HG03565 (cell line): ENCODE results near the gene TNRC6B.
"Not testable (repeated sequence)": the region's sequence is repeated elsewhere in the genome, so short reads cannot be mapped to it uniquely, and the experiment has no call there.

Source experiments
- ATAC-seq: cut with Tn5 transposase; IDR thresholded peaks from one replicate; pipeline ENCODE4 v1.9.1; 2021; ENCODE audit warnings: mild to moderate bottlenecking, moderate library complexity; ENCODE audit not compliant: unreplicated experiment

Gene TNRC6B

DNA sequence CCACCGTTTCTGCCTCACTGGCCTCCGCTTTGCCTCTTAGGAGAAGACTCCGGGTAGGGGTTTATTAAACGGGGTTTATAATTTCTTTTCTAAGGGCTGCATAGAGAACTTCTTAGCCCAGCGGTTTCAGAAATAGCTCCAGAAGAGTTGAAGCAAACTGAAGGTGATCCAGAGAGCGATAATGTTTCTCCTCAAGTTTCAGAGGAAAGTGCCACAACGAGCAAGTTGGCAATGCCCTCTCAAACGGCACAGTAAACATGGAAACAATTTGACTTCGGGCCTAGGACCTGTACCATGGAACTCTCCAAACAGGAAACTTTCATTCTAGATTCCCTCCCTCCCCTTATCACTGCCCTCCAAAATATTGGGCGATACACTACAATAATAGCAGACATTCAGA lies 169.6 kb downstream of the TNRC6B start:
- ATAC-seq = no peak

GRCh38 chr22:40348025-40348658 lies 170.4 kb downstream of the TNRC6B start:
- ATAC-seq = no peak

GRCh38 chr22:40352763-40353162 lies 175.0 kb downstream of the TNRC6B start:
- no peak for ATAC-seq

DNA sequence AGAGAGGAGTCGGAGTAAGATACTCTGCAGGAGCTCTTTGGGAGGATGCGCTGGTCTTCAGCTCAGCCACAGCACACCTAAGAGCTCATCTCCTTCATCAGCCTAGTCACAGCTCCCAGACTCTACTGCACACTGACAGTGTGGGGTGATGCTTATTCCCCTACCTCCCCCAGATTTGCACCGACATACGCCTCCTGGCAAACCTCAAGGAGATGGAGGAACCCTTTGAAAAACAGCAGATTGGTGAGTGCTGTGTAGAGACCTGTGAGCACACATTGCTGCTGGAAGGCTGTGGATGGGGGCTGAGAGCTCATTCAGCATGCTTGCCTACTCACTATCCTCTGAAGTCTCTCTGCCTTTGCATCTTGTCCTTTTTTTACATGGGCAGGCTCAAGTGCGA lies 183.4 kb downstream of the TNRC6B start:
- ATAC-seq = no peak

GRCh38 chr22:40363059-40363458 lies 185.3 kb downstream of the TNRC6B start:
- no peak for ATAC-seq

DNA sequence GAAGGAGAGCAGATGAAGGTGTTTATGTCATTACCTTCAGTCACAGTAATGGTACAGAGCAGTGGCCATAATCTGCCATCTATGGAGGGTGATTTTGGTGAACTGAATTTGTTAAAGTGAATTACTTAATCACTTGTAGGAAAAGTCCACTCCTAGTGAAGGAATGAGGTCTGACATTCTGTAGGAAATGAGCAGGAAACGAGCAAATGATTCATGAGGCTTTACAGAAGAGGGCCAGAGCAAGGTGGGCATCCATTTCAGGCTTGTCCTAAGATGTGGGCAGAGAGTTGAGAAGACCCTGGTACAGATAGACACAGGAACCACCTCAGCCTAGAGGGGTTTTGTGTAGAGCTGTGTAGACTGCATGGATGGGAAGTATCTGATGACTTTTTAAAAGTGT lies 186.7 kb downstream of the TNRC6B start:
- ATAC-seq = no peak

DNA sequence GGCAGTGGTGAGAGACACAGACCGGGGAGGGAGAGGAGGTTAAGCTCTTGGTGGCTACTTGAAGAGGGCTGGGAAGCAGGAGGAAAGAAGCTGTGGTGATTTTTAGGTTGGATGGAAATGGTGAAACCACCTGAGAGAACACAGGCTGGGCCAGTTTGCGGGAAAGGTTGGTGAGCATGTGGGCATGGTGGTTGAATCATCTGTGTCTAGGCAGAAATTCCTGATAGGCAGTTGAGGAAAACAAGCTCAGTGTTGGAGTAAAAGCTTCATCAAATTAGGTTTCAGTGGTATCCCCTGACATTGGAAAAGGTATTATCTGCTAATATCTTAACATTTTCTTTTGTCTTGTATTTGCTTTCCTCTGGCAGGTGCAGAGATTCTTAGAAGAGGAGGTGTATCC lies 188.3 kb downstream of the TNRC6B start:
- ATAC-seq = no peak

DNA sequence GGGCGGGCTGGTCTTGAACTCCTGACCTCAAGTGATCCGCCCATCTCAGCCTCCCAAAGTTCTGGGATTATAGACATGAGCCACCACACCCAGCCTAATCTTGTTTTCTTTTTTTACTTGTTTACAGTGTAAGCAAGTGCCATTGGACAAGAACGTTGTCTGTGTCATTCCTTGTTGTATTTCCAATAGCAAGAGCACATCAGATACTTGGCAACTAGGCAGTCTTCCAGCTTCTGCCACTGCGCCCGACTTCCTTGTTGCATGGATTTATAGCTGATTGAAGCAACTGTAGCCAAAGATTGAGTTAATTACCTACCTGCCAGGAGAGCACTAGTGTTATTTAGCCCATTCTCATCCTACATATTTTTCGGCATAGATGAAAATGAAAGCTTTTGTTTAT lies 189.6 kb downstream of the TNRC6B start:
- no peak for ATAC-seq

- no peak for ATAC-seq
These were observed 190.3 kb downstream of the TNRC6B start for GRCh38 chr22:40368016-40368415.

DNA sequence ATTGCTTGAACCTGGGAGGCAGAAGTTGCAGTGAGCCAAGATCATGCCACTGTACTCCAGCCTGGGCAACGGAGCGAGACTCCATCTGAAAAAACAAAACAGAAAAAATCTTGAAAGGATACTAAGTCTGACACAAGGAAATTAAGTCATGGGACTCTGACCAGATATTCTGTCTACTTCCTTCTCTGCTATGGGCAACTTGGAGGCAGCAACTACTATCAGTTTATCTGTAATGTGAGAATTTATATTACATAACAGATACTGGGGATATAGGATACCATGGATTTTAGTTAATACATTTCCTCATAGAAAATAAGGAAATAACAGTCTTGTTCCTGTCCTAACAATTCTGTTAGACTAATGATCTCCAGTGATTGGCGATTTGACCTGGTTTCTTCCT lies 191.1 kb downstream of the TNRC6B start:
- no peak for ATAC-seq

DNA sequence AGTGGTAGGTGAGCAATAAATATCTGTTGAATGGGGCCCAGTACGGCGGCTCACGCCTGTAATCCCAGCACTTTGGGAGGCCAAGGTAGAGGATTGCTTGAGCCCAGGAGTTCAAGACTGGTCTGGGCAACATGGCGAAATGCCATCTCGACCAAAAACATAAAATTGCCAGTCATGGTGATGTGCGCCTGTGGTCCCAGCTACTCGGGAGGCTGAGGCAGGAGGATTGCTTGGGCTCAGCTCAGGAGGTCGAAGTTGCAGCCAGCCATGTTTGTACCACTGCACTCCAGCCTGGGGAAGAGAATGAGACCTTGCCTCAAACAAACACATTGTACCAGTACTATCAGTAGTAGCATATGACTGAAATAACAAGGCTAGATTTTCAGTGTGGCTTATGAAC lies 196.8 kb downstream of the TNRC6B start:
- no peak for ATAC-seq

- ATAC-seq = no peak
These were observed 198.4 kb downstream of the TNRC6B start for GRCh38 chr22:40376149-40376548.

DNA sequence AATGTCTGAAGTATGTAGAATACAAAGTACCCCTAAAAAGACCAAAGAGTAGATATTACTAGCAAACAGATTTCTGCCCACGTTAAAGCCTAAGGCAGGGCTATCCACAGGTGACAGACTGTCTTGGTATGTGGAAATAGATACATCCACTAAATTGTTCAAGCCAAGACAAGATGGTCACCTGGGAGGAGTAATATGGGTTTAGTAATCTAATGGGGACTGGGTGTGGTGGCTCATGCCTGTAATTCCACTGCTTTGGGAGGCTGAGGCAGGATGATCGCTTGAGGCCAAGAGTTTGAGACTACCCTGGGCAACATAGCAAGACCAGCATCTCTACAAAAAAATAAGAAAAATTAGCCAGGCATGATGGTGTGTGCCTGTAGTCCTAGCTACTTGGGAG lies 200.2 kb downstream of the TNRC6B start:
- no peak for ATAC-seq

- ATAC-seq = not testable (repeated sequence)
These were observed 200.7 kb downstream of the TNRC6B start for GRCh38 chr22:40378448-40378847.

GRCh38 chr22:40381461-40381860 lies 203.7 kb downstream of the TNRC6B start:
- no peak for ATAC-seq

DNA sequence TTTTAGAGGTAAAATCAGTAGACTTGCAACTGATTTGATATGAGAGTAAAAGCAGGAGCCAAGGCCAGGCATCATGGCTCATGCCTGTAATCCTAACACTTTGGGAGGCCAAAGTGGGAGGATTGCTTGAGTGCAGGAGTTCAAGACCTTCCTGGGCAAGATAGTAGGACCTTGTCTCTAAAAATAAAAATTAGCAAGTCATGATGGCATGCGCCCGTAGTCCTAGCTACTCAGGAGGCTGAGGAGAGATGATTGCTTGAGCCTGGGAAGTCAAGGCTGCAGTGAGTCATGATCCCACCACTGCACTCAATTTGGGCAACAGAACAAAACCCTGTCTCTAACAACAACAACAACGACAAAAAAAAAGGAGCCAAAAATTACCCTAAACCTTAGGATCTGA lies 206.2 kb downstream of the TNRC6B start:
- no peak for ATAC-seq

DNA sequence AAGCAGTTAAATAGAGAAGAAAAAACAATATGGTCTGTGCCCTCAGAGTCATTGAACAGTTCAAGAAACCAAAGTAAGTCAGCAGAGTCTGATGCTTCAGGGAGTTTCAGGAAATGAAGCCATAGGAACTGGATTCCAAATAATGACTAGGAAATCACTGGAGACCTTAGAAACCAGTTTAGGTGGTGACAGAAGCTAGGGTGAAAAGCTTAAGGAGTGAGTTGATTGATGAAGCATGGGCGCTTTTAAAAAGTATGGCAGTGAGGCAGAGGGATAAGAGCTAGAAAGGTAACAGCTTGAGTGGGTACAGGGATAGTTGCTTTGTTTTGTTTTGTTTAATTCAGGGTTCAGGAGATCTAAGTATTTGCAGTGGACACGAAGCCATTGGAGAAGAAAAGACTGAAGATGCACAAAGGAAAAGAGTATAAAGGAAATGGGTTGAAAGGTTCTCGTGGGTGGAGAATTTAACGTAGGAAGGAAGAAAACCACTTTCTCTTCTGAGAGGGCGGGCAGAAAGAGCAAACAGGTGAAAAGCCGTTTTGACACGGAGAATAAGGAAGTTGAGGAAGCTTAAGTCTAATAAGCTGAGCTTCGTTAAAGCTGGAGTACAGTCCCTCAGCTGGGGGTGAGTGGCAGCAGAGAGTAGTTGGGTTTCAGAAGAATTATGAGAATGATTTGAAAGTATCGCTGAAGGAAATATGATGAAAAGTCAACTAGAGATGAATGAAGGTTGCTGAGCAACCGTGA lies 207.5 kb downstream of the TNRC6B start:
- ATAC-seq = no peak
